Glutamatergic neuron (in vitro differentiated cells): ENCODE measurements around the gene OXA1L. TPM values are rescaled to one million over a fixed set of nuclear protein-coding genes. Genes with fewer than 3 reads are reported as not detected.
A peak's percentile ranks its signal among the peaks of the same experiment; 100 is the strongest.
"Not testable (repeated sequence)": the region's sequence is repeated elsewhere in the genome, so short reads cannot be mapped to it uniquely, and the experiment has no call there.

Source experiments
- DNase-seq: peaks from one replicate; pipeline ENCODE4 v3.0.0; 2022
- H3K27ac Mint-ChIP-seq: one replicate; pipeline ENCODE4 v1.8.0; 2020; ENCODE audit warnings: mild to moderate bottlenecking, mixed read lengths, inconsistent platforms; ENCODE audit not compliant: unreplicated experiment
- H3K27me3 Mint-ChIP-seq: one replicate; pipeline ENCODE4 v1.8.0; 2020; ENCODE audit warnings: mild to moderate bottlenecking, moderate library complexity, mixed read lengths, inconsistent platforms; ENCODE audit not compliant: unreplicated experiment
- H3K36me3 Mint-ChIP-seq: one replicate; pipeline ENCODE4 v1.8.0; 2020; ENCODE audit warnings: mild to moderate bottlenecking, mixed read lengths, inconsistent platforms; ENCODE audit not compliant: unreplicated experiment
- H3K4me1 Mint-ChIP-seq: one replicate; pipeline ENCODE4 v1.8.0; 2020; ENCODE audit warnings: mild to moderate bottlenecking, low read depth, mixed read lengths, inconsistent platforms; ENCODE audit not compliant: unreplicated experiment
- H3K4me3 Mint-ChIP-seq: one replicate; pipeline ENCODE4 v1.8.0; 2020; ENCODE audit warnings: mild to moderate bottlenecking, mixed read lengths, inconsistent platforms; ENCODE audit not compliant: unreplicated experiment
- H3K9me3 Mint-ChIP-seq: one replicate; pipeline ENCODE4 v1.8.0; 2020; ENCODE audit warnings: mild to moderate bottlenecking, moderate library complexity, mixed read lengths, inconsistent platforms; ENCODE audit not compliant: unreplicated experiment
- long read RNA-seq: library from polyadenylated mRNA; unstranded; transcript quantifications from one replicate; pipeline ENCODE4 v2.0.0, GENCODE V29; 2020; ENCODE audit not compliant: unreplicated experiment
- total RNA-seq: library from RNA; stranded (reverse); fragmentation: NEBNext Ultra II Directional; extraction: Animal tissue kit (Norgen Biotek cat#: 25700); gene quantifications from one replicate; pipeline ENCODE4 v1.2.1, GENCODE V29; 2021; ENCODE audit not compliant: unreplicated experiment
- TF ChIP-seq, protein P1 (sequence below): fragments of 200-600 bp; sonication (generic); IDR thresholded peaks from one replicate; pipeline ENCODE4 v1.5.0; 2021; ENCODE audit not compliant: partially characterized antibody, unreplicated experiment

Gene OXA1L
- 80.3 TPM for total RNA-seq
- long read RNA-seq, transcript OXA1L-201 (10 exons, 1,719 nt): major isoform, 62 of 75 reads
- long read RNA-seq, partial matches to known transcripts: 5 of 75 reads
- long read RNA-seq, other reads (novel, unspliced or antisense): 7 of 75 reads

DNA sequence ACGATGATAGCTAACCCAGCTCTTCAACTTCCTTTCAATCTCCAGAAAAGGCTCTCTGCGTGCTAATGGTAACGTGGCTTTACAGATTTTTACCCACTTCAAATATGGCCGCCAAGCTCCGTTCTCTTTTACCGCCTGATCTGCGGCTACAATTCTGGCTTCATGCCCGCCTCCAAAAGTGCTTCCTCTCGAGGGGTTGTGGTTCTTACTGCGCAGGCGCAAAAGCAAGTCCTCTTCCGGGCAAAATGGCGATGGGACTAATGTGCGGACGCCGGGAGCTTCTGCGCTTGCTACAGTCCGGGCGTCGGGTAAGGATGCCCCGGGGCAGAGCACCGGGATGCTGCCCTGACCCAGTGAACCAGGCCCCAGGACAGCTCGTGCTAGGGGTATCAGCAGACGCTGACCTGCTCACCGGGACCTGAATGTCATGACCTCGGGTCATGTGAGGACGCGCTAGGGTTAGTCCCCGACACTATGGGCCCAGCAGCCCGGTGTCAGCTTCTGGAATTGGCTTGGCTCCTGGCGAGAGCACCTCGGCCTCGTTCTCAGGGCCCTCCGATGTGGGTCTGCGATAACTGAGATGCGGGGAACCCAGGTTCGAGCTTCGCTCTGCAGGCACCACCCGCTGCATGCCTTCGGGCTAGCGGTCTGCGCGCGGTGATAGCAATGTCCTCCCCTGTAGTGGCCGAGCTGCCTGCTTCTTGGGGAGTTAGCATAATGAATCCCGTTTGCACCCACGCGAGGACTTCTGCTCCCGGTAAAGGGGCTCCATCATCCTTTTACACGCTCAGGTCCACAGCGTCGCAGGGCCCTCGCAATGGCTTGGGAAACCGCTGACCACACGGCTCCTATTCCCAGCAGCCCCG is at the start of gene OXA1L:
OXA1L (plus strand) TSS at position 232 of the 866 bp plus-strand sequence; CDS start at position 246, 14 bp downstream.
- peaks cover 6% of the 10 kb centered on the region for H3K27me3 Mint-ChIP-seq
- peak within 1 kb of the TSS; percentile 93 for H3K4me3 Mint-ChIP-seq
- no peaks in the 10 kb centered on the region for H3K36me3 Mint-ChIP-seq
- peaks cover 5% of the 10 kb centered on the region for H3K4me1 Mint-ChIP-seq
- peak within 1 kb of the TSS; percentile 96 for H3K27ac Mint-ChIP-seq
- H3K9me3 Mint-ChIP-seq: peaks cover 6% of the 10 kb centered on the region
- TF ChIP-seq, protein P1, sequence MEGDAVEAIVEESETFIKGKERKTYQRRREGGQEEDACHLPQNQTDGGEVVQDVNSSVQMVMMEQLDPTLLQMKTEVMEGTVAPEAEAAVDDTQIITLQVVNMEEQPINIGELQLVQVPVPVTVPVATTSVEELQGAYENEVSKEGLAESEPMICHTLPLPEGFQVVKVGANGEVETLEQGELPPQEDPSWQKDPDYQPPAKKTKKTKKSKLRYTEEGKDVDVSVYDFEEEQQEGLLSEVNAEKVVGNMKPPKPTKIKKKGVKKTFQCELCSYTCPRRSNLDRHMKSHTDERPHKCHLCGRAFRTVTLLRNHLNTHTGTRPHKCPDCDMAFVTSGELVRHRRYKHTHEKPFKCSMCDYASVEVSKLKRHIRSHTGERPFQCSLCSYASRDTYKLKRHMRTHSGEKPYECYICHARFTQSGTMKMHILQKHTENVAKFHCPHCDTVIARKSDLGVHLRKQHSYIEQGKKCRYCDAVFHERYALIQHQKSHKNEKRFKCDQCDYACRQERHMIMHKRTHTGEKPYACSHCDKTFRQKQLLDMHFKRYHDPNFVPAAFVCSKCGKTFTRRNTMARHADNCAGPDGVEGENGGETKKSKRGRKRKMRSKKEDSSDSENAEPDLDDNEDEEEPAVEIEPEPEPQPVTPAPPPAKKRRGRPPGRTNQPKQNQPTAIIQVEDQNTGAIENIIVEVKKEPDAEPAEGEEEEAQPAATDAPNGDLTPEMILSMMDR: no peak
- DNase-seq: peak; percentile 92

DNA sequence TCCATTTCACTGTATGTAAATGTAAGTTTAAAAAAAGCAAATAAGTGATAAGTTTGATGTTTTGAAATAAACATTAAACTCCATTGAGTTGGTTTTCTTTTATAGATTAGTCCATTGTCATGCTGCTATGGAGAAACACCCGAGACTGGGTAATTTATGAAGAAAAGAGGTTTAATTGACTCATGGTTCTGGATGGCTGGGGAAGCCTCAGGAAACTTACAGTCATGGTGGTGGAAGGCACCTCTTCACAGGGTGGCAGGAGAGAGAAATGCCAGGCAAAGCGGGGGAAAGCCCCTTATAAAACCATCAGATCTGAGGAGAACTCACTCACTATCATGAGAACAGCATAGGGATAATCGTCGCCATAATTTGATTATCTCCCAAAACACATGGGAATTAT is 48.4 kb upstream of the OXA1L start:
- TF ChIP-seq, protein P1: no peak
- H3K4me3 Mint-ChIP-seq: no peak overlapping the region
- peaks cover 5% of the 10 kb centered on the region for H3K9me3 Mint-ChIP-seq
- H3K27me3 Mint-ChIP-seq: no peaks in the 10 kb centered on the region
- no peaks in the 10 kb centered on the region for H3K4me1 Mint-ChIP-seq
- peaks cover 4% of the 10 kb centered on the region for H3K36me3 Mint-ChIP-seq
- no peak for DNase-seq
- H3K27ac Mint-ChIP-seq: no peak overlapping the region

DNA sequence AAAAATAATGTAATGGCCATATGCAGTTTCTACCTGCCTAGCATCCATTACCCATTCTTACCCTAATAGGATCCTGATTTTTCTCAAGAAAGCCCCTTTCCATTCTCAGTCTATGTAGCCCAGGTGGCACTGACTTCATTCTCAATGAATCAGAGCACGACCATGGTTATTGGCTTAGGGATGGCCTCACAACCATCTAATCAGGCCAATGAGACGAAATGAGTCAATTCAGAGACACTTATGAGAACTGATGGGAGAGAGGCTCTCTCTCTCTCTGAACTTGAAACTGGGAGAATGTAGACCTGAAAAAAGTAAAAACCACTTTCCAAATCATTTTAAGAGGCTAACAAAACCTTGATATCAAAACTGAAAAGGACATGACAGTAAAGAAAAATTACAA is 45.3 kb upstream of the OXA1L start:
- Mint-ChIP-seq H3K9me3 (peaks cover 4% of the 10 kb centered on the region), H3K27ac (no peak overlapping the region), H3K27me3 (peaks cover 3% of the 10 kb centered on the region), H3K36me3 (peaks cover 4% of the 10 kb centered on the region), H3K4me1 (peaks cover 3% of the 10 kb centered on the region), H3K4me3 (no peak overlapping the region)
- DNase-seq: no peak
- TF ChIP-seq, protein P1: no peak

DNA sequence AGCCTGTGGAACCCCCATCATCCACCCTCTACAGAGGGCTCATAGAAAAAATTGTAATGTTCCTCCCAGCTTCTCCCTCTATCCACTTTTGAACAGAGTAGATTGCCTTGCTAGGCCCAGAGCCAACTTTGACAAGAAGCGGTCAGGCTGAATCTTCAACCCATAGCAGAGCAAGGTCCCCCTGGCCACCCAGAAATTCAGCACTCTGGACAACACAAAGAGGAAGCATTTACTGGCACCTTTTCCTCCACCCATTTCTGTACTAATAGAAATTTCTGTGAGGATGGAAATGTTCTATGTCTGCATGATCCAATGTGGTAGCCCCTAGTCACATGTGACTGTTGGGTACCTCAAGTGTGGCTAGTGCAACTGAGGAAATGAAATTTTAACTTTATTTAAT is 42.7 kb upstream of the OXA1L start:
- H3K4me3 Mint-ChIP-seq: no peak overlapping the region
- H3K9me3 Mint-ChIP-seq: peaks cover 10% of the 10 kb centered on the region
- TF ChIP-seq, protein P1: no peak
- H3K36me3 Mint-ChIP-seq: peaks cover 4% of the 10 kb centered on the region
- DNase-seq: no peak
- peaks cover 8% of the 10 kb centered on the region for H3K27me3 Mint-ChIP-seq
- no peak overlapping the region for H3K27ac Mint-ChIP-seq
- peaks cover 5% of the 10 kb centered on the region for H3K4me1 Mint-ChIP-seq

DNA sequence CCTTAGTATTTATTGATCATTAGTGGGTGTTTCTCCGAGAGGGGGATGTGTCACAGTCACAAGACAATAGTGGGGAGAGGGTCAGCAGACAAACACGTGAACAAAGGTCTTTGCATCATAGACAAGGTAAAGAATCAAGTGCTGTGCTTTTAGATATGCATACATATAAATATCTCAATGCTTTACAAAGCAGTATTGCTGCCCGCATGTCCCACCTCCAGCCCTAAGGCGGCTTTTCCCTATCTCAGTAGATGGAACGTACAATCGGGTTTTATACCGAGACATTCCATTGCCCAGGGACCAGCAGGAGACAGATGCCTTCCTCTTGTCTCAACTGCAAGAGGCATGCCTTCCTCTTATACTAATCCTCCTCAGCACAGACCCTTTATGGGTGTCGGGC is 41.6 kb upstream of the OXA1L start:
- not testable (repeated sequence) for DNase-seq, H3K36me3 Mint-ChIP-seq, H3K27me3 Mint-ChIP-seq, H3K4me3 Mint-ChIP-seq, H3K4me1 Mint-ChIP-seq
- Mint-ChIP-seq H3K27ac (peak overlapping the region; percentile 90), H3K9me3 (peaks cover 10% of the 10 kb centered on the region)

DNA sequence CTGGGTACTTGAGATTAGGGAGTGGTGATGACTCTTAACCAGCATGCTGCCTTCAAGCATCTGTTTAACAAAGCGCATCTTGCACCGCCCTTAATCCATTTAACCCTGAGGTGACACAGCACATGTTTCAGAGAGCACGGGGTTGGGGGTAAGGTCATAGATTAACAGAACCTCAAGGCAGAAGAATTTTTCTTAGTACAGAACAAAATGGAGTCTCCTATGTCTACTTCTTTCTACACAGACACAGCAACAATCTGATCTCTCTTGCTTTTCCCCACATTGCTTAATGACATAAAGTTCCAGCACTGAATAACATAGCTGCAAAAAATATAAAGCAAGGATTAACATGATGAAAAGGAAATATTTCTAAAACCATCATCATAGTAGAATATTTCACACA is 41.1 kb upstream of the OXA1L start:
- H3K36me3 Mint-ChIP-seq: not testable (repeated sequence)

More for the DNA sequence above, 41.1 kb upstream of the OXA1L start:
- H3K27me3 Mint-ChIP-seq, H3K4me1 Mint-ChIP-seq, H3K4me3 Mint-ChIP-seq, DNase-seq: not testable (repeated sequence)
- H3K9me3 Mint-ChIP-seq: peaks cover 10% of the 10 kb centered on the region
- H3K27ac Mint-ChIP-seq: peak overlapping the region; percentile 90
